ENCODE measurements around the gene NKAIN4.

DNA sequence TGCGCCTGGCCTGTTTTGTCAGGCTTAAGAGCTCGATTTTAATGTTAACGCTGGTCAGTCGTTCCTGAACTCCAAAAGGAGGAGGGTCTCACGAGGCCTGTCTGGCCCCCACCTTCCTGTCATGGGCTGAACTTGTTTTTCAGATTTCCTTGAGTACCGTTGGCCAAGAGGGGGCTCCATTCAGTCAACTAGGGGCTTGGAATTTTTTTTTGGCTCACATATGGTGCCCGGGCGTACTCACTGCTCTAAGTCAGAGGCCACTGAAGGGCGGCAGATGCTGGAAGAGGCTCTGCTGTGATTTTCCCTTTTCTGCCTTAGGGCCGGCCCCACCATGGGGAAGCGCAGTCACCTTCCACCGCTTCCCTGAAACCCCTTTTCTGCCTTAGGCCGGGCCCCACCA lies 25.5 kb downstream of the NKAIN4 start:
- TF ChIP-seq, protein P1, sequence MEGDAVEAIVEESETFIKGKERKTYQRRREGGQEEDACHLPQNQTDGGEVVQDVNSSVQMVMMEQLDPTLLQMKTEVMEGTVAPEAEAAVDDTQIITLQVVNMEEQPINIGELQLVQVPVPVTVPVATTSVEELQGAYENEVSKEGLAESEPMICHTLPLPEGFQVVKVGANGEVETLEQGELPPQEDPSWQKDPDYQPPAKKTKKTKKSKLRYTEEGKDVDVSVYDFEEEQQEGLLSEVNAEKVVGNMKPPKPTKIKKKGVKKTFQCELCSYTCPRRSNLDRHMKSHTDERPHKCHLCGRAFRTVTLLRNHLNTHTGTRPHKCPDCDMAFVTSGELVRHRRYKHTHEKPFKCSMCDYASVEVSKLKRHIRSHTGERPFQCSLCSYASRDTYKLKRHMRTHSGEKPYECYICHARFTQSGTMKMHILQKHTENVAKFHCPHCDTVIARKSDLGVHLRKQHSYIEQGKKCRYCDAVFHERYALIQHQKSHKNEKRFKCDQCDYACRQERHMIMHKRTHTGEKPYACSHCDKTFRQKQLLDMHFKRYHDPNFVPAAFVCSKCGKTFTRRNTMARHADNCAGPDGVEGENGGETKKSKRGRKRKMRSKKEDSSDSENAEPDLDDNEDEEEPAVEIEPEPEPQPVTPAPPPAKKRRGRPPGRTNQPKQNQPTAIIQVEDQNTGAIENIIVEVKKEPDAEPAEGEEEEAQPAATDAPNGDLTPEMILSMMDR (IDR thresholded peaks at IDR 0.05 in 4 of 5, conservative IDR thresholded peaks at IDR 0.05 in 1 of 5): no peak
- TF ChIP-seq POLR2A (IDR thresholded peaks at IDR 0.05): no peak

All from gastrocnemius medialis (tissue), 4 donors.